Lower leg skin (tissue), 3 donors: Measurements from ENCODE around the gene FEZF2.

Experiments
- CTCF ChIP-seq, 3 donors: fragments of 450-650 bp; IDR thresholded peaks; one replicate each; pipeline ENCODE4 v1.5.1; 2016; ENCODE audit warnings: antibody characterized with exemption in 3 of 3, mild to moderate bottlenecking in 3 of 3, moderate library complexity in 2 of 3
- POLR2A ChIP-seq, 2 donors: fragments of 450-650 bp; IDR thresholded peaks; one replicate each; pipeline ENCODE4 v1.6.1; 2016 to 2017; ENCODE audit warnings: antibody characterized with exemption in 2 of 2, mild to moderate bottlenecking in 1 of 2, moderate library complexity in 1 of 2

DNA sequence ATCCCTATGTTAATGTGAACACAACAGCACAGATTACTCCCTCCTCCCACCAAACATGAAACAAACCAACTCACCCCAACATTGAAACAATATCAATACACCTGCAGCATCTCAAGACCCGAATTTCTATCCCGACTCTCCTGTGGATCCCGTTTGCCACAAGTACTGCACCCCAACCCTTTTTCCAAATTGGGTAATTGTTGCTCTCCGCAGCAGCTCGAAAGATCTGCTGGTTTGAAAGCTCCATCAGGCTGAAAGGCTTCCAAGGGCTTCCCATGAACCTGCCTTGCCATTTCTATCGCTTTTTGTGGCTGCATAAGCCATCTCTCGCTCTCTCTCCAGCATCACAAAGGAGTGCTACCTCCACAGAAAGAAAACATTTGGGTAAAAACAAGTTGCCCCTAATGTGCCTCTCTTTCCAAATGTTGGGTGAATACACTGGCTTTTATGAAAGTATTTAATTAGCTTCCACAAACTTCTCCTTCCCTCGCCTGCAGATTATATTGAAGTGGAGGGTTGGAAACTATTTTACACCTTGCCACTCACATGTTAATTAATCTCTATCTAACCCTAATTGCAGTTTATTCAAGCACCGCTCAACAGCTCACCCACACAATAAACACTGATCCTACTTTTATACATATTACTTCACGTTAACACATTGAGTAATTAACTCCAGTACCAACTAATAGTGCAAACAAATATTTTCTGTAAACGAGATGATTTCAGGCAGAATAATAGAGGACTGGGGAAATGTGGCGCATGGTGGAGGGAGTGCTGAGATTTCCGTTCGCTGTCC is 2.5 kb upstream of the FEZF2 start:
- TF ChIP-seq CTCF (IDR thresholded peaks at IDR 0.05) (no peak), POLR2A (IDR thresholded peaks at IDR 0.05) (no peak)
